HG03520 (cell line): Measurements from ENCODE around the gene AP3B1.

Source experiments
- ATAC-seq: cut with Tn5 transposase; IDR thresholded peaks from one replicate; pipeline ENCODE4 v1.9.1; 2021; ENCODE audit warnings: mild to moderate bottlenecking, moderate library complexity; ENCODE audit not compliant: unreplicated experiment

AP3B1 gene

GRCh38 chr5:78289911-78290310, 4.6 kb downstream of the AP3B1 start:
- no peak for ATAC-seq

DNA sequence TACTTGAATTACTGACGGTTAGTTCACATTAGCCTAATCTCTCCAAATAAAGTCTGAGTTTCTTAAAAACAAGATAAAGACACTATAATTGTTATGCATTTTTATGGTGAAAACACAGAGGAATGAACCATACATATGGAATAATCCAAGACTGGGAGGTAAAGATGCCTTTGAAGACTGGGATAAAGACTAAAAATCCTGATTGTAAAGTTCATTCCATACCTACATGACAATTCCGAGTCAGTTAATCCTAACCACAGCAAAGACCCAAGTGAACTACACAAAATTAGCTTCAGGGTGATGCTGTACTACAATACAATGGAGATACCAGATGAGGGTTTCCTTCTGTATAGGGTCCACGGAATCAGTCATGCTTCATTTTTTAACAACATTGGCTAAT, 6.3 kb downstream of the AP3B1 start:
- ATAC-seq, result no peak

DNA sequence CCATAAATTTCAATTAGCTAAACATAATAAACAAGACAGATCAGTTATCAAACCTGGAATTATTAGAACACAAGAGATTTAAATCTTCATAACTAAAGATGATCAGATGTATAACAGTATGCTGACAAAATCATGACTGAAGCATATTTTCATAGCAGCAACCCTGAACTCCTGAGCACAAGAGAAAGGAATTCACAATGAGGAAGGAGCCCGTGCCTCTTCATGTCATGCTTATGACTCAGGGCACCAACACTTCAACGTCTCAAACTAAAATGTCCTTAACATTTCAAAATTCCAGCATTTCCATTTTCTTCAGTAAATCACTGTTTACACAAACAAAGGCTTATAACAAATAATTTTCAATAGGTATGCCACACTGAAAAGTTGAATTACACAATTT, 6.7 kb downstream of the AP3B1 start:
- ATAC-seq, result no peak

DNA sequence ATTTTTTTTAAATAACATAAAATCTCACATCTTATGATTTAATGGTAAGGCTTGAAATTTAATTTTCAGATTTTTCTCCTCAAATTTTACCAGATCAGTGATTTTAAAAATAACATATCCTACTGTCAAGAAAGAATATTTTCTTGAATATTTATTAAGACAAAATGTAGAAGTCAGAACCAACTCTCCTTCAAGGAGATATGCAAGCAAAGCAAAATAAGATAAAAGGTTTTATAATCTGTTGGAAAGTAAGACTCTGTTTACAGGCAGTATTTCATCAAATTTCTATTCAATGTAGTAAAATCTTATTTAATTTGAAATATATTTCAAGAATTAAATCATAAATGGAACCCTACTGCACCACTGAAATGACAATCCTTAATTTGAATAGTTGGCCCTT, 7.3 kb downstream of the AP3B1 start:
- ATAC-seq, result no peak

DNA sequence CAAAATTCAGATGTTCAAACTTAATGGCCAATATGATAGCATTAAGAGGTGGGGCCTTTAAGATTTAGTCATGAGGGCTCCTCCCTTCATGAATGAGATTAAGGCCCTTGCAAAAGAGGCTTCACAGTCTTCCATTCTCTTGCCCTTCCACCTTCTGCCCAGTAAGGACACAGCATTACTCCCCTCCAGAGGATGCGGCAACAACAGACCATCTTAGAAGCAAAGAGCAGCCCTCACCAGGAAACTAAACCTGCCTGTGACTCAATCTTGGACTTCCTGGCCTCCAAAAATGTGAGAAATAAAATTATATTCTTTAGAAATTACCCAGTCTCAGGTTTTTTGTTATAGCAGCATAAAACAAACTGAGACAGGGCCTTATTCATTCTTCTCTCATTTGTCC, 8.2 kb downstream of the AP3B1 start:
- no peak for ATAC-seq

- ATAC-seq, result no peak
Observed at GRCh38 chr5:78283802-78284201, 10.7 kb downstream of the AP3B1 start.

GRCh38 chr5:78283105-78283504, 11.4 kb downstream of the AP3B1 start:
- ATAC-seq, result no peak

- no peak for ATAC-seq
Observed at GRCh38 chr5:78280261-78280660, 14.2 kb downstream of the AP3B1 start.

DNA sequence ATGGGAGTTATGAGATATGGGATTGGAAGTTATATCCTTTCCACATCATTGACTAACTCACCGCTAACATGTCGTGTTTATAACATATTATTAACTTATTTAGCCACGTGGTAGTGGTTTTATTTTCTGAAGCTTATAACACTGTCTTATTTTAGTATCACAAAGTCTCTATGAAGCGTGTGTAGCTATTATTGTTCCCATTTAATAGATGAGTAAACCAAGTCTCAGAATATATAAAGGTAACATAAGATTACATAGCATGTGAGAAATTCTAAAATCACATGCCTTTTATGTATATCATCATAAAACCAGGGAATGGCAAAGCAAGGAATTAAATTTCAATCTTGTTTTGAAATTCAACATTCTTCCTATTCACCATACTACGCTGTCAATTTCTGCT, 15.3 kb downstream of the AP3B1 start:
- no peak for ATAC-seq

- no peak for ATAC-seq
Observed at GRCh38 chr5:78277715-78278114, 16.8 kb downstream of the AP3B1 start.

DNA sequence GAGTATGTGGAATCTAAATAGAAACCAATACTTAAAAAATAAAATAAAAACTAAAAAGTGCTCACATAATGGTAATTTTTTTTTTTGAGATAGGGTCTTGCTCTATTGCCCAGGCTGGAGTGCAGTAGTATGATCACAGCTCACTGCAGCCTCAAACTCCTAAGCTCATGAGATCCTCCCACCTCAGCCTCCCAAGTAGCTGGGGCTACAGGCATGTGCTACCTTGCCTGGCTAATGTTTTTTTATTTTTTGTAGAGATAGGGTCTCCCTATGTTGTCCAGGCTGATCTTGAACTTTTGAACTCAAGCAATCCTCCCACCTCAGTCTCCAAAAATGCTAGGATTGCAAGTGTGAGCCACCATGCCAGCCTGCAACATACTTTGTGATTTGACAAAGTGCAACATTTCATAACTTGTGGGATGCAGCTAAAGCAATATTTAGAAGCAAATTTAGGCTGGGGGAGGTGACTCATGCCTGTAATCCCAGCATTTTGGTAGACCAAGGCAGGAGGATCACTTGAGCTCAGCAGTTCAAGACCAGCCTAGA, 18.4 kb downstream of the AP3B1 start:
- ATAC-seq, result no peak

GRCh38 chr5:78274540-78275197, 19.8 kb downstream of the AP3B1 start:
- no peak for ATAC-seq

DNA sequence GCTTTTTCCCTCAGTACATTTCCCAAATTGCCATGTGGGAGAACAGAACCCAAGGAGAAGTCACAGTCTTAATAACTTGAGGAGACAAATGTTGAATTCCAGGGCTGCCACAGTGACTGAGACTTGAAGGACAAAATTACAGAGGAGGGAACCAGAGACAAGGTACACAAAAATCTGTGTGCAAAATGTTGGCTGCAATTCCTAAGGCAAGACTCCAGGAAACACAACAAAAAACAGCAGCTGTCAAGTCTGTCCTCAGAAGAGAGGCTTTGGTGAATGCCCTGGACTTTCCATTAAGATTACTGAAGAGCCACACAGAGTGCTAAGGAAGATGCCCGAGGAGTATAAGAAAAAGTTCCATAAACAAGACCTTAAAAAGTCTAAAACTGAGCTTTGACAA, 21.1 kb downstream of the AP3B1 start:
- ATAC-seq, result no peak

DNA sequence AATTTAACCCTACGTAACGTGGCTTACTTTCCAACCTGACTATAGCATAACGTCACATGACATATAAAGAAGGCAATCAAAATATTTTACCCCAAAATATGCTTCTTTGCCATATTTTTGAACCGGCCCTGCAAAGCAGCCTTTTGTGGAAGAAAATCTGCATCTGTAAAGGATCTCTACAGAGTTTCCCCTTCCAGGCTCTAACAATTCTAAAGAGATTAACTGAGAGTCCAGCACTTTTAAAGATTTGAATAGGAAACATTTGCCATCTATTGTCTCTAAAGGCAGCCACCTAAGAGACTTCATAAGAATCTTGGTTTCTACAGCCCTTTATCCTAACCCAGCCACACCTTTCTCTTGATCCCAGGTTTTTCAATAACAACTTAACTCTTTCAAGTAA, 22.7 kb downstream of the AP3B1 start:
- ATAC-seq, result no peak

GRCh38 chr5:78269088-78269703, 25.3 kb downstream of the AP3B1 start:
- ATAC-seq, result no peak

DNA sequence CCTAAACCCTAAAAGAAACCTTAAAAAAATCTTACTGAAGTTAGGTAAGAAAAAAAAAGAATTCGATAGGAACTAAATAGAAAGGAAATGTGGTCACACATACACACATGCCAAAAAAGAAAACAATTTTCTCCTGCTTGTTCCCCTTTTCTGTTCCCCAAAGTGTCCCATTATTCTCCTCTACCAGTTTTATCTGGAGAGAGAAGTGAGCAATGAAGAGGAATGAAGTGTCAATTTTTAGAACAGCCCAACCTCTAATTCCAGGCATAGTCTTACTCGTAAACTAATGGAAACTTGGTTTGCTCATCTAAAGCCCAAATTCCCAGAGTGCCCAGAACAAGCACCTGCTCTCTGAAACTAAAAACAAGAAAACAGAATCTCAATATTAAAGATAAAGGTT, 26.1 kb downstream of the AP3B1 start:
- no peak for ATAC-seq

GRCh38 chr5:78265163-78265562, 29.3 kb downstream of the AP3B1 start:
- ATAC-seq, result no peak

GRCh38 chr5:78264600-78264999, 29.9 kb downstream of the AP3B1 start:
- no peak for ATAC-seq

- ATAC-seq, result no peak
Observed at GRCh38 chr5:78260771-78261170, 33.7 kb downstream of the AP3B1 start.

- no peak for ATAC-seq
Observed at GRCh38 chr5:78253201-78253600, 41.3 kb downstream of the AP3B1 start.

DNA sequence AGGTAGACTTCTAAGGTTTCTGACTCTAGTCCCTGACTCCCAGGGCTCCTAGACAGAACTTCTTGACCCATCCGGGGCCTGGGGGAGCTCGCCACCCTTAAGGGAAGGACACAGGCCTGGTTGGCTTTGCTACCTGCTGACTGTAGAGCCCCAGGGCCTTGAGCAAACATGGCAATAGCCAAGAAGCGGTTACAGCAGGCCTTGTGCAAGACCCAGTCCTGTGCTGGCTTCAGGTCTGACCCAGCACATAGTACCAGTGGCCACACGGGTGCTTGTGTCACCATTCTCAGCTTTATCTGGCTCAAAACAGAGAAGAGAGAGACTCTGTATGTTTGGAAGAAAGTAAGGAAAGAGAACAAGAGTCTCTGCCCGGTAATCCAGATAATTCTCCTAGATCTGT, 41.8 kb downstream of the AP3B1 start:
- no peak for ATAC-seq

DNA sequence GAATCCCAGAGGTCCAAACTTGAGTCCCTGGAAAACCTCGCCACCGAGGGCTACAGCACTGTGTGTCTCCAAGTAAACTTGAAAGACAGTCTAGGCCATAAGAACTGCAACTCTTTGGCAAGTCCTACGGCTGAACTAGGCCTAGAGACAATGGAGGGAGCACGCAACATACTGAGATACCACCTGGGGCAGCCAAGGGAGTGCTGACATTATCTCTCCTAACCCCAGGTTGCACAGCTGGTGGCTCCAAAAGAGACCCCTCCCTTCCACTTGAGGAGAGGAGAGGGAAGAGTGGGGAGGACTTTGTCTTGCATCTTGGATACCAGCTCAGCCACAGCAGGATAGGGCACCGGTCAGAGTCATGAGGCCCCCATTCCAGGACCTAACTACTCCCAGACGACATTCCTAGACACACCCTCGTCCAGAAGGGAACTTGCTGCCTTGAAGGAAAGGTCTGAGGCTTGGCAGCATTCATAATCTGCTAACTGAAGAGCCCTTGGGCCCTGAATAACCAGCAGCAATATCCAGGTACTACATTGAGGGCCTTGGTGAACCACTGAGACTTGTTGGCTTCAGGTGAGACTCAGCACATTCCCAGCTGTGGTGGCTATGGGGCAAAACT, 42.7 kb downstream of the AP3B1 start:
- no peak for ATAC-seq
